Eye (tissue), 1 donor: ENCODE results near the gene COL13A1.

ENCODE experiments used
- DNase-seq: peaks from one replicate; pipeline ENCODE4 v3.0.0-alpha.2; 2015

Gene COL13A1

DNA sequence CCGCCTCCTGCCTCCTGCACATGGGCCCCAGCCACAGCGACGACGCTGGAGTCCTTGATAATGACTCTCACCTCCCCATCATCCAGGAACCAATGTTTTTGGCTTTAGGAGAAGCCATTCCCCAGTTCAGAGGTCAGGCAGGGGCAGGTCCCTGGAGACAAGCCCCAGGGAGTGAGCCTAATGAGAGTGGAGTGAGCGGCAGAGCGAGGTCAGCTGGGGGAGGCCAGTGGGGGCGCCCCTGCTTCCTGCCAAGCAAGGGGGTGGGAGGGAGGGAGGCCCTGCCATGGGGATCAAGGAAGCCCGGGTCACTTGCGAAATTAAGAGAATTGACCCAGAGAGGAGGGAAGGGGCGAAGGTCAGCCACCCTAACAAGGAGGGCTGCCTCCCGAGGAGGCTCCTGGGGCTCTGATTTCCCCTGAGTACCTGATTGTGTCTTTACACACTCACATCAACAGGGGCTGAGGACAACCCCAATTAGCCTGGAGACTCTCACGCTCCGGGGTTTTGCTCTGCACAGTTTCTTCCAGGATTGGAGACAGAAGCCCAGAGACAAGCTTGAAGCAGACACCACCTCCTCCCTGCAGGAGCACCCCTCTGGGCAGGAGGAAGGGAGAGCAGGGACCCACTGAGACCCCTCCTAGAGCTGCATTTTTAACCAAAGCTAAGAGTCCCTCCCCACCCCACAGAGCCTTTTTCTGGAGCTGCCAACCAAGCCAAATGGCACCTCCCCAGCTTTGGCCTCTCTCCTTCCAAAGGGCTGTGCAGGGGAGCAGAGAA, 112.1 kb downstream of the COL13A1 start:
- DNase-seq = peak; percentile 64

DNA sequence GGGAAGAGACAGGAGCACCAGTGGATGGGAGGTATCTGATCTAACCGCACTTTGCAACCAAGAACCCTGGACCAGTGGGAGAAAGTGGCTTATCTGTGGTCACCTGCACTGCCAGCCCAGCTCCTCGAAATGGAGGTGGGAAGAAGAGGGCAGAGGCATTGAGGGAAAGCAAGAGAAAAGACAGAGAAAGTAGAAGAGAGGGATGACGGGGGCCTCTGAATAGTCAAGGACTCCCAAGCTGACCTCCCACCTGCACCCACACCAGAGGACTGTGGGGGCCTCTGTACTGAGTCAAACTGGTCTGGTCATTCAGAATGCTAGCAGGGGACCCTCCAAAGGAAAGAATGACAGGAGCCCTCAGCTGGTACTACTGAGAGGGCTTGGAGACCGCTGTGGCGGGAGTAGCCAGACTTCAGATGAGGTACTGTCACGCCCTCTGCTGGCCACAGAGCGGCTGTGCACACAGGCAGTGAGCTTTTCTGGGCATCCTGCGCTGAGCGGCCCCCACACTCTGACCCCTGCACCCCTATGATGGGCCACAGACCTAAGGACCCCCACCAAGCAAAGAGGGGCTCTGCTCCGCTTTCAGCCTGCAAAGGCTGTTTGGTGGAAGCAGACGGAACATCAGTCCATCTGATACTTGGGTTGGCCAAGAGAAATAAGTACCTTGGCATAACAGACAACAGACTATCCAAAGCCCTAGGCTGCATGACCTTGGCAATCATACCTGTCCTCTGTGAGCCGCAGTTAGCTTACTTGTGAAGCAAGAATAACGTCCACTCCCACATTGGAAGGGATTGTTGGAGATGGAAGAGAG, 112.9 kb downstream of the COL13A1 start:
- DNase-seq = peak; percentile 94

DNA sequence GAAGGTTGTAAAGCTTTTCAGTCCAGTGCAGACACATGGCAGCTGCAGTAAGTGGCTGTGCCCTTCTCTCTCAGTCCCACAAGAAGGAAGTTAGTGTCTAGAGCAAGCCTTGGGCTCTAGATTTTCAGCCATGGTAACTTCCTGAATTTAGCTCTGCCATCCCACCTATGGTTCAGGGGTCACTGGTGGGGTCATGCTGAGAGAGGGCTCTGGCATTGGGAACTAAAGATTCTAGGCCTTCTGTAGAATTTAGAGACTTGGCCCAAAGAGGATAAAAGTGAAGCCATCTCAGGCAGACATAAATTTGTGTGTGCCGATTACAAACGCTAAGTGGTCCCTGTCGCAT, 113.5 kb downstream of the COL13A1 start:
- no peak for DNase-seq

DNA sequence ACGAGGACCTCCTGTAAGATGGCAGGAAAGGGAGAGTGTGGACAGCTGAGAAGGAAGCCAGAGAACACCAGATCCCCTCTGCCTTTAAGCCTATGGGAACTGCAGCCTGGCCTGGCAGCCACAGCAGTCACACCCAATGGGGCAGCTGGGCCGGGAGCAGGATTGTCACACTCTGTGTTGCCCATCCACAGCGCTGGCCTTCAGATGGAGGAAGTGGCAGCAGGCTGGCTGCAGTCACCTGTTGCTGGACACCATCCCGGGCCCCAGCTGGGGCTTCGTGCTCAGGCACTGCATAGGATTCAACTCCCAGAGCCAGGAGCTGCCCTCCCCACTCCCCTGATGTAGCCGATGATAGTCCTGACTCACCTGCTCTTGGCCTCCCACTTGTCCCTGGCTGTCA, 114.4 kb downstream of the COL13A1 start:
- no peak for DNase-seq

DNA sequence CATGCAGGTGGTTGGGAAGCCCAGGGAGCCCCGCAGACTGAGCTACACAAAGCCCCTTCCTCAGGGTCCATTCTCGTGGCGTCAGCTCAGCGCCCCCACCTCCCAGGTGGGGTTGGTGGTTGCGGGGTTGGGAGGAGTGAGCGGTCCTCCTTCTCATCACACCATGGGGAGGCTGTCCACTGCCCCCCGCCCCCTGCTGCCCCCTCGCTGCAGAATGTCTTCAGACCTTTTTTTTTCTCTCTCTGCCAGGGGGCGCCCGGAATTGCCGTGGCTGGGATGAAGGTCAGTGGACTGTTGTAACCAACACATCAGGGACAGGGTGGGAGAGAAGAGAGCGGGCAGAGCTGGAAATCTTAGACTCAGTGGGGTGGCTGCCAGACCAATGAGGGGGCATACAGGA, 116.3 kb downstream of the COL13A1 start:
- no peak for DNase-seq

DNA sequence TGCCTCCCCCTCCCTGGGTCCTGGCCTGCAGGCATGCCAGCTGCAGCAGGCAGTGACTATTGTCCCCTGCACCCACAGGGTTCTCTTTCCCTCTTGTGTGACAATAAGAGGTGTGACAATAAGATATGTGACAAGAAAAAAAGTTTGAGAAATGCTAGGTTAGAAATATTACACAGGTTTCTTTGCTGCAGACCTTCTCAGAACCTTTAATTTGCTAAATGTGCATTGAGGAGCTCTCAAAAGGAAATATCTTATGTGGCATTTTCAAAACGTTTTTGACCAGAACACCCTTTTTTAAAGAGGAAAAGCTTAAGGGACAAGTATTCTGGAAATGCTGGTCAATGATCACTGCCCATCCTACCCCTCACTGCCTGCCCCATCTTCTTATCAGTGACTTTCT, 117.5 kb downstream of the COL13A1 start:
- no peak for DNase-seq

DNA sequence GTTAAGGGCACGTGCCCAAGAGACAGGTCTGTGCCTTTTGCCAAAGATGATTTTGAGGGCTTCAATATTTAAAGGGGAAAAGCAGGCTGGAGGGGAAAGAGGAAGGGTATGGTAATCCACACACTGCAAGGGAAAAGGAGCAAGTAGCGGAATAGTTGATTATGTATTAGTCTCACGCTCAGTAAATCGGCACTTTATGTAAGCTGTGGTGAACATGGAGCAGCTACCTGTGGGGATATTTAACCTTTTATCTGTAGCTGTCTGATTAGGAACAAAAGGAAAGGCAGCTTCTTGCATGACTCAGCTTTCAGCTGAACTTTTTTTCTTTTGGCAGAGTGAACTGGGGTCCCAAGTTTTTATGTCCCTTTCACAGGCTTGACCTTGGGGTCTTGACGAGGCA, 123.4 kb downstream of the COL13A1 start:
- DNase-seq = no peak

DNA sequence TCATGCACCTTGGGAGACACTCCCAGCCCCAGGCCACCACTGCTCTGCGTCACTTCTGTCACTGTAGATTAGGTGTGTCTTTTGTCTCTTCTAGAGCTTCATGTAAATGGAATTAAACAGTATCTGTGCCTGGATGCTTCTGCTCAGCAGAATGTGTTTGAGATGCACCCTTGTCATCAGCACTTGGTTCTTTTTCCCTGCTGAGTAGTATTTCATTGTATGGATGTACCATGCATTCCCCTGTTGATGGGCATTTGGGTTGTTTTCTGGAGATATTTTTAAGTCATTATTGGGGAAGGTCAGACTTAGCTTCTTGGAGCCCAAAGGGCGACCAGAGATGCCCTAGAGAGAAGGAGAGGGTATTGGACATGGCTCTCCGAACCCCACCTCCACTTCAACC, 126.6 kb downstream of the COL13A1 start:
- no peak for DNase-seq

DNA sequence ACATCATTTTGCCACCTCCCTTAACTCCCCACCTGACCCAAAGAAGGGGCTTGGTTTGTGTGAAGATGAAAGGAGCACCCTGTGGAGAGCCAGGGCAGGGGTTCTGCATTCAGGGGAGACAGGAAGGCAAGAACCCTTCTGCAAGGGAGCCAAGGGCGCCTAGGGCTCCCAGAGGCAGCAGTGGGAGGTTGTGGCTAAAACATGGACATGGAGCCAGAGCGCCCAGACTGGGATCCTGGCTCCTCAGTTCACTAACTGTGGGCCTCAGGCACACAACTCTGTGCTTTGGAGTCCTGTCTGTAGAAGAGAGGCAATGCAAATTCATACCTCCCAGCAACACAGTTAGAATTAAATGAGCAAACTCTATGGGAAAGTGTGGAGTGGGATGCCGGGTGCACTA, 127.9 kb downstream of the COL13A1 start:
- DNase-seq = no peak

DNA sequence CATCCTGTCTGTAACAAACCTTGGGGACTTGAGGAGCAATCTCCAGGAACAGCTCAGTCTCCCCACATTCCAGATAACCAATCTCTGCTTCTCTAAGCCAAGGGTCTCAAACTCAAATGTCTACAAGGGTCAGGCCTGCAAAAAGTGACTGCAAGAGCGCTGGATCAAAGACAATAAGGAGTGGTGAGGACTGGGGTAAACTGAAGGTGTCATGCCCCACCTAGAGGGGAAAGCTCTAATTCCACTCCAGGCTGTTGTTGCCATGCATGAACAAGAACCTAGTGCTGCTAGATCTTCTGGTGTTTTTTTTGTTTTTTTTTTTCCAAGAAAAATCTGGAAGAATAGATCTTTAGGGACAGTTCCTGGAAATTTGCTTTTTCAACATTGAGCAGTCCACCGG, 133.1 kb downstream of the COL13A1 start:
- no peak for DNase-seq

DNA sequence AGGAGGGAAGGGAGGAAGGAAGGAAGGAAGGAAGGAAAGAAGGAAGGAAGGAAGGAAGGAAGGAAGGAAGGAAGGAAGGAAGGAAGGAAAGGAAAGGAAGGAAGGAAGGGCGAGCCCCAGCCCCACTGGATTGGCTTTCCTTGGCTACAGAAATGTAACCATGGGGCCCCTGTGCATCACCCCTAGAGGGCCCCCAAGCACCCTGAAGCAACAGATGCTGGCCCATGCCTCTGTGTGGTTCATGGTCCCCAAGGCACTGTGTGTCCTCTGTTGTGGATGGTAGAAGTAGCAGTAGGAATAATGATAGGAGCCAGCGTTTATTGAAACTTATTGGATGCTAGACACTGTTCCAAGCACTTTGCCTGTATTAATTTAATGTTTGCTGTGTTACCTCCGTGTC, 134.4 kb downstream of the COL13A1 start:
- no peak for DNase-seq

DNA sequence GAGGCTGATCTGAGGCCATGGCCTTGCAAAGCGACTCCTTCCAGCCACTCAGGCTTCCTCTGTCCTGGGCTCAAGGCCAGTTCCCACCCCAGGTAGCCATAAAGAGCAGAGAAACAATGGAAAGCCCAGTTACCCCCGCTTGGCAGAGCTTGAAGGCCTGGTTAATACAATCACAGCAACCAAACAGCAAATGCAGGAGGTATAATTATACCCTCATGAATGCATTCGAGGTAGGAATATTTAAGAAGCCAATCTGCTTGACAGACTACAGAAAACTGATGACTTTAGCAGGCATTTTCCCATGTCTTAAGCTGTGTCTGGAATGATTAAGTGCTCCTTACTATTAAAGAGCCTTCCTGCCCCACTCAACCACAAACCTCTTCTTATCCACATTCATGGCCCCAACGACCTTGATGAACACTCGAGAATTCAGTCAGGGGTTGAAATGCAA, 136.9 kb downstream of the COL13A1 start:
- DNase-seq = no peak

DNA sequence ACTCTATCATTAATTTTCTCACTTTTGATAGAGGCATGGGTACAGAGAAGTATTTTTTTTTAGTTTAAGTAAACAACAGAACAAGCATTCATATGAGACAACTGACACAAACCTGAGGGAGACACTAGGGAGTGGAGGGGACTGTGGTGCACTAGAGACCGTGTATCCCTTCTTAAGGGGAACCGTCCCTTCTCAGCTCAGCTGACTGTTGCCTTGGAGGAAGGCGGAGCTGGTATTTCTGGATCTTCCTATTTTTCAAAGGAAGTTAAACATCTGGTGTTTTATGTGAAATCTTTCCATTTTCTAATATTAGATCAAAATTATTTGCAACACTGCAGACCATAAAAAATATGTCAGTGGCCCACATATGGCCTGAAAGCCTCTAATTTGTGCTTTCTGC, 137.4 kb downstream of the COL13A1 start:
- no peak for DNase-seq

DNA sequence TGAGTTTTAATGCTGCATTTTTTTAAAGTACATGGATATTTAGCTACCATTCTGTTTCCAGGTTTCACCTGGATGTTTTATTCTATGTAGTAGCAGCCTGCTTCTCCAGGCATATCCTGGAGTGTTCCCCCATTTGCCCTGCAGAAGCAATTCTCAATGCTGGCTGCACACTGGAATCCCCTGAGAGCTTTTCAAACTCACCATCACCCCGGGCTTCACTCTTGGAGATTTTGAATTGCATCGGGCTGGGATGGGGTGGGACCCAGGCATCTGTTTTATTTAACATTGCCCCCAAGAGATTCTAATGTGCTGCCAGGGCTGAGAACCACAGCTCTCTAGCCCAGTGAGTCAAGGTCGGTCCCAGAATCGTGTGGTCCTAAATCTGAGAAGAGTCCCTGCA, 137.8 kb downstream of the COL13A1 start:
- DNase-seq = no peak

DNA sequence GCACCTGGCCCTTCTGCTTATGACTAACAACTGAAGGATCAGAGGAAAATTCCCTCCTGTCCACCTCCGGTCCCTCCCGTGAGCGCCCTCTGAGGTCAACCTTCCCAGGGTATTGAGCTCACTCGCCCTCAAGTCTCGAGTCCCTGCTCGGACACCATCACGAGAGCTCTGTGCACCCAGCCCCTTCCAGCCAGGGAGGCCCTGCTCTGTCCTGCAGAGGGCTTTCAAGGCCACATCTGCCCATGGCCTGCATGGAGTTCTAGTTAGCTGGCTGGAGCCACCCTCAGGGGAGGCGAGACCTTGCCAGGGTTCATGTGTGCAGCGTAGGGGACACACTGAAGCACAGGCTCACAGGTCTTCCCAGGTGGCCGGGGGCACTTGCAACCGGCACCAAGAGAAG, 140.0 kb downstream of the COL13A1 start:
- DNase-seq = no peak

DNA sequence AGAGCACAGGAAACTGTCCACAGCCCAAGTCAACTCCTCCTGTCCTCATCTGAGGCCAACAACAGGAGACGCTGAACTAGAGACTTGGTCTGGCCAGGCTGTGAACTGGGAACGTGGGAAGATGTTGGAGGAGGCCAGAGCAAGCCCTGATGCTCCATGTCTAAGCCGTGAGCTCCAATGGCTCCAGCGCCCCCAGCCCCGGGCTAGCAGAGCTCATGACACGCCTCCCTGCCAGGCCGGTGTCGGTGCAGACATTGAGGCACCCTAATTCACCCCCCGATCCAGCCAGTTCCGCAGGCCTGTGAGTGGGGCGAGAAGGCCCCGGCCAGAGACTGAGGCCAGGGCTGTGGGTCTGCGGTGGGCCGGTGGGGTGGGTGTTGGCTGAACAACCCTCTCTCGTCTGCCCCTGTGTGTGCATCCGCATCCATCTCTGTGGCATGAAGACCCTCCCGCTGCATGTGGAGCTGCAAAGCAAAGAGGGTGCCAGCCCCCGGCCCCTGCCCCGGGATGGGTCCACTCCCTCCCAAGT, 141.7 kb downstream of the COL13A1 start:
- DNase-seq = no peak

DNA sequence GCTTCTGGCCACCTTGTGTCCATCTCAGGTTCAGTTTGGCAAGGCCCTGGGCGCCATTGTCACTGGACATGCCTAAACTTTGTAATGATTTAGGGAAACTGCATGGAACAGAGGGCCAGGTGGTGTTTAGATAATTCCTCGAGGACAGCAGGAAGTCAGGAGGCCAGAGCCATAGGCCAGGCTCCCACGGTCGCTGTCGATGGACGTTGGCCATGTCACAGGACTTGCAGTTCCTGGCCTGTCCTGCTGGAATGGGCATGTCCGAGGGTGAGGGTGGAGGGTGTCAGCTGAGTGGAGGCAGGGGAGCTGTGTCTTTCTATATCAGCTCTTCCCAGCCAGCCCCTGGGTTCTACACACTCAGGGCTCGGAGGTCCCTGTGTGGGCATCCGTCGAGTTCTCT, 143.1 kb downstream of the COL13A1 start:
- no peak for DNase-seq

DNA sequence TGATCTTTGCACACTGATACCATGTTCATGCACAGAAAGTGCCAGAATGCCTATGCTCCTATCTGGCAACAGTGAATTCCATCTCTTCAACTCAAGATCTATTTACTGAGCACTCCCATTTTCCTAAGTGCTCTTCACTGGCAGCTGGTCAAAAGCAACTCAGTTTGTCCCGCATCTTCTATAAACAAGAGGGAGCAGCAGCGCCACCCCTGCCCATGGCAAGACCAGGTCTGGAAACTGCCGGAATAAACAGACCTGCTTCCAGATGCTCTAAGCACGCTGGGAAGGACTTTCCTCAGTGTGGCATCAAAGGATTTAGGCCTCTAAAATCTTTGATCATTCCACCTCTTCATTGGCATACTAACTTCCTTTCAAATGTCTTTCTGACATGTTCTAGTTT, 146.6 kb downstream of the COL13A1 start:
- no peak for DNase-seq

DNA sequence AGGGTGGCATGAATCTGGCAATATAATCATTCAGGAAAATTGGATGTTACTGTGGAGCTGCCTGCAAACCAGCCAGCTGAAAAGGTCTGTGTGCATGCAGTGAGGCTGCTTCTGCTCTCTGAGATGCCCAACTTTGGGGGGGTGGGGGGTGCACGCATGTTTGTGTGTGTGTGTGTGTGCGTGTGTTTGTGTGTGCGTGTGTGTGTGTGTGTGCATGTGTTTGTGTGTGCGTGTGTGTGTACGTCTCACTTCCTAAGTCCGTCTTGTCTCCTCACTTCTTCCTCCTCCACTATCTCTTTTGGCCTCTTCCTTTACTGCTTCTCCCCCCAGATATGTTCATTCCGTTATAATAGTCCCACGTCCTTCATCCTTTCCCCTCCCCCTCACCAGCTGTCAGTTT, 148.1 kb downstream of the COL13A1 start:
- DNase-seq = no peak

DNA sequence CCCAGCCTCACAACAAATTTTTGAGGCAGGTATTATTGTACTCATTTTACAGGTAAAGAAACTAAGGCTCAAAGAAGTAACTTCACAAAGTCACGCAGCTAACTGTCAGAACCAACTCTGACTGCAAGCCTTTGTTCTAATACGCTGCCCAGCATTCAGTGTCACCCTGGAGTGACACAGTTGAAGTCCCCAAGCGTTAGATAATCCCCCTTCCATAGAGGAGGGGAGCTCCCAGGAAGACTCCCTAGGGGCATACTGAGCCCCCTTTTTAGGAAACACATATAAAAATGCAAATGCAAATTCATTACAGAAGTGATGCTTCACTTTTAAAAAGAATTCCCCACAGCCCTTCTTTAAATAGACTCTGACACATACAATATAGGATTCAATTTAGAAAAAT, 150.0 kb downstream of the COL13A1 start:
- no peak for DNase-seq

DNA sequence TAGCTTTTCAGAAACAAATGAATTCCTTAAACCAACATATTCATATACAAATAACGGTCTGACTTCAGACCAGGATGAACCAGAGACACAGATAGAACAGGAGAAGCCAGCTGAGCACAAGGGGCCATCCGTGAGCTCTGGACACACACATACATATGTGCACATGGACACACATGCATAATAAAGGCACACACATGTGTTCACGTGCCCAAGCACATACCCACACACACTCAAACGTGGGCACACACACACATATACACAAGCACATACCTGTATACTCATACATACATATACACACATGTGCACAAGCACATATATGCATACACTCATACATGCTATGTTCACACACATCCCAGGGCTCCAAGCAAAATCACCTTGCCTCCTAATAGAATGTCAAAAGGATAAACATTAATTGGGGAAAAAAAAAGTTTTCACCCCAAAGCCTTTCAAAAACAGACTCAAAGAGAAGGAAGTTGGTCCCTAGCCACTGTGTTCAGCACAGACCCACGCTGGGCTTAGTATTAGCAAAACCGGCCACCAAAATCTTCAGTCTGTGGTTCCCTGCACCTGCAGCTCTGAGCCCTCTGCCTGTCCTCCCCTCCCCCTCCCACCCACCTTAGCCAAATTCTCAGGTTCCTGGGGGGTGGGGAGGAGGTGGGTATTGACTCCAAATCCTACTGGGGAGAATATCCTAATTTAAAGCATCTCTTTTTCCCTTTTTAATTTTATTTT, 150.5 kb downstream of the COL13A1 start:
- DNase-seq = no peak

DNA sequence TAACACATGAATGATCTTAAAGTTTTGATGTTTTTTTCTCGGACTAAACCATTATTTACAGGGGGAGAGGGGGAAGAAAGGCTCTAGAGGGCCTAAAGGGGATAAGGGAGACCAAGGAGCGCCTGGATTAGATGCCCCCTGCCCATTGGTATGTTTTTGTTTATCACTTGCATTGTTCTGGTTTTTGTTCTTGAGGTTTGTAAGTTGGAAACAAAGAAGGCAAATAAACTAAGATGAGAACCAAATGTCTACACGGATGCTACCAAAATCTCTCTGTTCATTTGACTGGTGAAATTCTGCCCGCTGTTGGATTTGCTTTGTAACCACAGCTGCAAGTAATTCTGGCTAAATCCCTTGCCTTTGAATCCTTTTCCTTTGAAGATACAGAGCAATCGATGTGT, 151.1 kb downstream of the COL13A1 start:
- DNase-seq = peak; percentile 73

DNA sequence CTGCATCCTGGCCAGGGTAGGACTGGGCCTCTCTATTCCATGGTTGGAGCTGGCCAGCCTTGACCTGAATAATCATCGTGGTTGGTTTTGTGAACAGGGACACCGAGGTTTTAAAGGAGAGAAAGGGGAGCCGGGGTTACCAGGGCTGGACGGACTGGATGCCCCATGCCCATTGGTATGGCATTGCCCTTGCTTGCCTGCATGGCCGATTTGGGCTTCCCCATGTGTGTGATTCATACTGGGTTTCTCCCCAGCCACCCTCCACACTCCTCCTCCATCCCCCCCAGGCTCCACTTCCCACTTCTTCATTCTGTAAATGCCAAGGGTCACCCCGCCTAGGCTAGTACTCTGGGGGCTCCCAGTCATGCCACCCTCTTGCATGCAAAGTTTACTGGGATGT, 152.1 kb downstream of the COL13A1 start:
- DNase-seq = no peak
